GM12878 (cell line): ENCODE results near the gene SEC24D.

Source experiments
- BRCA1 ChIP-seq: IDR thresholded peaks from 2 replicates; pipeline ENCODE4 v1.6.1; 2011; ENCODE audit warnings: low read depth, low read length, improper control_type of control experiment
- EP300 ChIP-seq, 2 experiments: fragments of 150-350 bp in 1 of 2; IDR thresholded peaks; 2 replicates each; pipeline ENCODE4 v1.6.1; 2011 to 2012; ENCODE audit warnings: low read depth in 2 of 2, low read length in 2 of 2, borderline replicate concordance in 1 of 2, improper control_type of control experiment in 1 of 2, inconsistent platforms in 1 of 2; ENCODE audit not compliant: control insufficient read depth in 1 of 2
- POLR2AphosphoS5 ChIP-seq: IDR thresholded peaks from 2 replicates; pipeline ENCODE4 v1.6.1; 2011; ENCODE audit warnings: mild to moderate bottlenecking, low read length, inconsistent platforms
- TF ChIP-seq, protein P1 (sequence below): IDR thresholded peaks from 2 replicates; pipeline ENCODE4 v1.6.1; 2012; ENCODE audit warnings: mild to moderate bottlenecking, low read depth, low read length
- TF ChIP-seq, protein P2 (sequence below), 3 experiments: IDR thresholded peaks in 2 of 3; conservative IDR thresholded peaks in 1 of 3; 2 replicates each; pipeline ENCODE4 v1.5.1; 2011; ENCODE audit warnings: low read depth in 3 of 3, low read length in 3 of 3, mild to moderate bottlenecking in 3 of 3, control low read depth in 2 of 3, moderate library complexity in 2 of 3, inconsistent platforms in 1 of 3, mixed read lengths in 1 of 3; ENCODE audit not compliant: control insufficient read depth in 2 of 3, insufficient read depth in 1 of 3; ENCODE audit errors: extremely low read depth in 1 of 3

DNA sequence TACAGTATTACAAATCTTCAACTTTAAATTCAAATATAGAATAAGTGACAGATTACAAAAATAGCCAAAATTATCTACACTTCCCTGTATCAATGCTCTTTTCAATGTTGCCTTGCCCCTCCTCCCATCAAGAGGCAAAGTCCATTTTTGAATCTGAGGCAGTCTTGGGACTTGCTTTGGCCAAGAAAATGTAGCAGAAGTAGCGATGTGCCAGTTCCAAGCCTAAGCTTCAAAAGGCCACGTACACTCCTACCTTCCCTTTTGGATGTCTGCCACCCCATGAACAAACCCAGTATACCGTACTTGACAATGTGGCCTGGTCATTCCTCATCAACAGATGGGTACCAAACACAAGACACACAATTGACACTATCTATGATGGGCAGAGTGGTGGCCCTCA, 24.1 kb downstream of the SEC24D start:
- TF ChIP-seq POLR2AphosphoS5 (no peak), BRCA1 (no peak), EP300 (IDR thresholded peaks at IDR 0.05; ENCODE audit: borderline replicate concordance in 1 of 2, control insufficient read depth in 1 of 2, low read depth in 2 of 2, low read length in 2 of 2) (no peak)
- TF ChIP-seq, protein P1, sequence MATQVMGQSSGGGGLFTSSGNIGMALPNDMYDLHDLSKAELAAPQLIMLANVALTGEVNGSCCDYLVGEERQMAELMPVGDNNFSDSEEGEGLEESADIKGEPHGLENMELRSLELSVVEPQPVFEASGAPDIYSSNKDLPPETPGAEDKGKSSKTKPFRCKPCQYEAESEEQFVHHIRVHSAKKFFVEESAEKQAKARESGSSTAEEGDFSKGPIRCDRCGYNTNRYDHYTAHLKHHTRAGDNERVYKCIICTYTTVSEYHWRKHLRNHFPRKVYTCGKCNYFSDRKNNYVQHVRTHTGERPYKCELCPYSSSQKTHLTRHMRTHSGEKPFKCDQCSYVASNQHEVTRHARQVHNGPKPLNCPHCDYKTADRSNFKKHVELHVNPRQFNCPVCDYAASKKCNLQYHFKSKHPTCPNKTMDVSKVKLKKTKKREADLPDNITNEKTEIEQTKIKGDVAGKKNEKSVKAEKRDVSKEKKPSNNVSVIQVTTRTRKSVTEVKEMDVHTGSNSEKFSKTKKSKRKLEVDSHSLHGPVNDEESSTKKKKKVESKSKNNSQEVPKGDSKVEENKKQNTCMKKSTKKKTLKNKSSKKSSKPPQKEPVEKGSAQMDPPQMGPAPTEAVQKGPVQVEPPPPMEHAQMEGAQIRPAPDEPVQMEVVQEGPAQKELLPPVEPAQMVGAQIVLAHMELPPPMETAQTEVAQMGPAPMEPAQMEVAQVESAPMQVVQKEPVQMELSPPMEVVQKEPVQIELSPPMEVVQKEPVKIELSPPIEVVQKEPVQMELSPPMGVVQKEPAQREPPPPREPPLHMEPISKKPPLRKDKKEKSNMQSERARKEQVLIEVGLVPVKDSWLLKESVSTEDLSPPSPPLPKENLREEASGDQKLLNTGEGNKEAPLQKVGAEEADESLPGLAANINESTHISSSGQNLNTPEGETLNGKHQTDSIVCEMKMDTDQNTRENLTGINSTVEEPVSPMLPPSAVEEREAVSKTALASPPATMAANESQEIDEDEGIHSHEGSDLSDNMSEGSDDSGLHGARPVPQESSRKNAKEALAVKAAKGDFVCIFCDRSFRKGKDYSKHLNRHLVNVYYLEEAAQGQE: no peak
- TF ChIP-seq, protein P2, sequence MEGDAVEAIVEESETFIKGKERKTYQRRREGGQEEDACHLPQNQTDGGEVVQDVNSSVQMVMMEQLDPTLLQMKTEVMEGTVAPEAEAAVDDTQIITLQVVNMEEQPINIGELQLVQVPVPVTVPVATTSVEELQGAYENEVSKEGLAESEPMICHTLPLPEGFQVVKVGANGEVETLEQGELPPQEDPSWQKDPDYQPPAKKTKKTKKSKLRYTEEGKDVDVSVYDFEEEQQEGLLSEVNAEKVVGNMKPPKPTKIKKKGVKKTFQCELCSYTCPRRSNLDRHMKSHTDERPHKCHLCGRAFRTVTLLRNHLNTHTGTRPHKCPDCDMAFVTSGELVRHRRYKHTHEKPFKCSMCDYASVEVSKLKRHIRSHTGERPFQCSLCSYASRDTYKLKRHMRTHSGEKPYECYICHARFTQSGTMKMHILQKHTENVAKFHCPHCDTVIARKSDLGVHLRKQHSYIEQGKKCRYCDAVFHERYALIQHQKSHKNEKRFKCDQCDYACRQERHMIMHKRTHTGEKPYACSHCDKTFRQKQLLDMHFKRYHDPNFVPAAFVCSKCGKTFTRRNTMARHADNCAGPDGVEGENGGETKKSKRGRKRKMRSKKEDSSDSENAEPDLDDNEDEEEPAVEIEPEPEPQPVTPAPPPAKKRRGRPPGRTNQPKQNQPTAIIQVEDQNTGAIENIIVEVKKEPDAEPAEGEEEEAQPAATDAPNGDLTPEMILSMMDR (IDR thresholded peaks at IDR 0.05 in 2 of 3, conservative IDR thresholded peaks at IDR 0.05 in 1 of 3; ENCODE audit: control insufficient read depth in 2 of 3, extremely low read depth in 1 of 3, insufficient read depth in 1 of 3, low read depth in 3 of 3, low read length in 3 of 3): no peak
